GM18505 (cell line): ENCODE measurements around the gene LRRC4C.

Experiments used
- ATAC-seq: cut with Tn5 transposase; IDR thresholded peaks from one replicate; pipeline ENCODE4 v1.9.1; 2021; ENCODE audit not compliant: unreplicated experiment
- POLR2A ChIP-seq: IDR thresholded peaks from 4 replicates; pipeline ENCODE4 v1.6.1; 2011; ENCODE audit warnings: borderline replicate concordance; ENCODE audit not compliant: insufficient read depth, insufficient read length; ENCODE audit errors: extremely low read depth

Gene LRRC4C

DNA sequence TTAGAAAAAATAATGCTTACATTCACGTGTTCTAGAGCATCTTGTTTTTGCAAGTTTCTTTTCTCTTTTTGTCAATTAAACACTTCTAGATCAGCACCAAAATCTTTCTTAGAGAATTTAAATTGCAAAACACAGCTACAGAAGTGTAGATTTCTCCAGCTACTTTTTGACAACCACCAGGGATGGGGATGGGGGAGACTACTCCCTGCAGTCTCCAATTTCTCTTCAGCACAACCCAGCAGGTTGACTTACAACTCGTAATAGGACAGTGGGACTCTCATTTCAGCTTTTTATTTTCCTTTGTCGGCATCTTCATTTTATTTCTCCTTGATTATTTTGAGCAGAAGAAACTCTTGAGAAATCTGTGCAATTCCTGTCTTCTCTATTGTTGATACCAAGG, 441.2 kb downstream of the LRRC4C start:
- TF ChIP-seq POLR2A = no peak
- ATAC-seq = no peak

DNA sequence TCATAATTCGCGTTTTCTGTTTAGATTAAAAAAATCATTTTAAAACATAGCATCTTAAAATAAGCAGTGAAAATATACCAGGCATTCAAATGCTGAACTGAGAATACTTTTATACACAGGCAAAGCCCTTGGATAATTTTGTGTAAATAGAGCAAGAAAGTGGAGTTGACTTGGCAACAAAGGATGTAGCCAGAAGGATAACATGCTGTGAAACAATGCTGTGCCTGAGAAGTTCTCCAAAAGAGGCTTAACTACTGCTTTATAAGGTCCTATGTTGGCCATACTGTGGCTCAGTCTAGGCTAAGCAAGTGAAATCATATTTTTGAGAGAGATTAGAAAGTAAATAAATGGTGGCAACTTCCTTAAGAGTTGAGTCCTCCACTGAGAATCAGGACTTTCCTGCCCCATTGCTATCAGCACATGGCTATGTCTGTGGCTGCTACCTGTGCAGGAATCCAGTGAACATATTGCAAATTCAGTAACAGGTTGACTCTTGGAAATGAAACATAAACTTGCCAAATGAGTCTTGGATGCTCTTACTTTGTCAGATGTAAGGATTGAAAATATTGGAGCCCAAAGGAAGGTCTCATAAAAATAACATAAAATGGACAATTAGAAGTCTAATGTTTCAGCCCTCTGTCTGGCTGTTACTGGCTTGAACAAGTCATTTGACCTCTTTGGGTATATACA, 448.9 kb downstream of the LRRC4C start:
- ATAC-seq = no peak
- TF ChIP-seq POLR2A = no peak

DNA sequence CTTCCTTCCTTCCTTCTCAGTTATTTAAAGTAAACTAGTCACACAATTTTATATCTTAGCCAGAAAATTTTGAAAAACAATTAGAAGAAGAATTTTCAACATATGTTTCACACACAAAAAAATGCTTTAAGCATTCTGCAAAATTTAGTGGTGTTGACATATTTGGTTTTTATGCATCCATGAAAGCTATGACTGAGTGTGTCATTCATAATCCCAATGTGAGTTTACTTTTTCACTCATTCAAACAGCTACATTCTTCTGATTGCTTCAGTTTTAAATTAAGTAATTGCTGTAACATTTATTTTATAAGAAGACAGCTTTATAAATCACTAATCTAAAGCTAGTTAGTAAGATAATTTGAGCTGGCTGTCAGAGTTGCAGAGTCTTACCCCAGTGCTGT, 453.5 kb downstream of the LRRC4C start:
- no peak for ATAC-seq
- TF ChIP-seq POLR2A = no peak

DNA sequence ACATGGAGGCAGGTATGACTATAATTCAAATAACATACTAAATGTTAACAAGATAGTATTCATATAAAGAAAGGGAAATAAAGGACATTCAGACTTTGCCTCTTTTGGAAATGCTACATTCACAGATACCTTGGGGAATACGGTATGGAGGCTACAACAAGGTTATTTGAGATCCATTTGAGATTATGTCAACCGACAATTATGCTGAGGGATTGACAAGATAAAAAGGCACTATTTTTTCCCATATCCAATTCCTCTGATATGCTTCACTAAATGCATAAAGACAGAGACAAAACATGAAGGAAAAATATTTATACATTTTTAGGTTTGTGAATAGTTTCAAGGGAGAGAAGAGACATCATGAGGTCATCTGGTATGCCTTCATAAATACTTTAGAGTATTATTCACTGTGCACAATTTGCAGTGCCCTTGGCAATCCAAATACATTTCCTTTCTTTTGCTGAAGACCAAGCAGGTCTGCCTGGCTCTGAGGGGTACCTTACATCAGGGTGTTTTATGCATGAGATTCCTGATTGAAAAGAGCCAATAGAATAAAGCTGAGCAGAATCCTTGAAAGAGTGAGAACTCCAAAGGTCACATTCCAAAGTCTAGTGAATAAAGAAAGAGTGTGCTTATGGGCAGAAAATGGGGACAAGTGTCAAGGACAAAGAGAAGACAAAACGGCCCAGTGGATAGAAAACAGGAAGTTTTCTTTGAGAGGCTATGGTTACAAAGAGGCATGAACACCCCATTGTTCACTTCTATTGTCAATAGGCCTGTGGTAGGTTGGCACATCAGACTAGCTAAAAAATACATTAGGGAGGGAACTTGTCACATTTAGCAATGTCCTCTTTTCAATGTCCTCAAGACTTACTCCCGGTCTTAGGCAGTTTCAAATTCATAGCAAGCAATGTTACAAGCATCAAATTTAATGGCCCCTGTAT, 455.8 kb downstream of the LRRC4C start:
- no peak for TF ChIP-seq POLR2A
- ATAC-seq = no peak

DNA sequence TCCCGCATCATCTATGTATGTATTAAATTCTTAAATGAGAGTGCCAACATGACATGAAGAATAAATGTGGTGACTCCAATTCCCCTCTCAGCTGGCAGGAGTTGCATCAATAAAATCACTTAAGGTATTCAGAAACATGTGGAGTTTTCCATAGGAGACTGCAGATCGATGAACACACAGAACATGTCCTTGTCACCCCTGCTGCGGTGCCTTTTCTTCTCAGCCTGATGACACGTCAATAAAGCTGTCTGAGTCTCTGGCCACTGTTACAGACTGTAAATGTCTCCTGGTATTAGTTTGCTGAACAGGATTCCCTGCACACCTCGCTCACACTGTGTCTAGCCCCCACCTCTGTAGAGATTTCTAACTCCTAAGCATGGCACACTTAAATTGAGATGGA, 460.5 kb downstream of the LRRC4C start:
- no peak for TF ChIP-seq POLR2A
- no peak for ATAC-seq

DNA sequence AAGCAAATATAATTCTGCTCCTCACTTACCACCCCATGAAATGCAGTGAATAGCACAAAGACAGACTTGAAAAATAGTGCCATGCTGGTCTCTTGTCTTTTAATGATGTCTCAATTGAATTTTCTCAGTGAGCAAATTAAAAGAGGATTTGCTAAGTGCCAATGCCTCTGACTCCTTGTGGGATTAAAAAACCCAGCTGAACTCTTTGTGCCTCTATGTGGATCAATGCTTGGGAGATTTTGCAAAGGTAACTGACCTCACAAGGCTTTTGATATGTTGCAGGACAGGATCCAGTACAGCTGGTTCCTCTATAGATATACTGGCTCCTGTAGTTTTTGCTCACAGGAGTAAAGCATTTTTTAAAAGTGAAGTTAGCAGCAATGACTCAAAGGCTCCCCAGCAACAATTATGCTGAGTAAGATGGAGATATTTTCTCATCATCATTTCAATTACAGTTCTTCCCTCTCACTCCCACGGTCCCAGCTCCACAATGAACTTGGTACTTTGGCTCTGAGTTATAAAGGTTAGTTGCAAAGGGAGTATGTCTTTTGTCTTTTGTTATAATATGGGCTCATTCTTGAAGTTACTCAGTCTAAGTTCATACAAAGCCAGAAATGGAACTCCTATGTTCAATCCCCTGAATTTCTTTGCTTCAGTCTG, 471.5 kb downstream of the LRRC4C start:
- no peak for TF ChIP-seq POLR2A
- ATAC-seq = no peak

DNA sequence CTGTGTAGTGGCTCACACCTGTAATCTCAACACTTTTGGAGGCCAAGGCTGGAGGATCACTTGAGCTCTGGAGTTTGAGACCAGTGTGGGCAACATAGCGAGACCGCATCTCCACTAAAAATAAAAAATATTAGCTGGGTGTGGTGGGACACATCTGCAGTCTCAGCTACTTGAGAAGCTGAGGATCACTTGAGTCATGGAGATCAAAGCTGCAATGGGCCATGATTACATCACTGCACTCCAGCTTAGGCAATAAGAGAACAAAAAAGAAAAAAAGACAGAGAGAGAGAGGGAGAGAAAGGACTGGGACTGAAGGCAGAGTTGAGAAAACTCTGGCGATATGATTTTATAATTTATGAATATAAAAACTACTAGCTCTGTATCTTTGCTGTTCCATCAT, 473.1 kb downstream of the LRRC4C start:
- no peak for TF ChIP-seq POLR2A

DNA sequence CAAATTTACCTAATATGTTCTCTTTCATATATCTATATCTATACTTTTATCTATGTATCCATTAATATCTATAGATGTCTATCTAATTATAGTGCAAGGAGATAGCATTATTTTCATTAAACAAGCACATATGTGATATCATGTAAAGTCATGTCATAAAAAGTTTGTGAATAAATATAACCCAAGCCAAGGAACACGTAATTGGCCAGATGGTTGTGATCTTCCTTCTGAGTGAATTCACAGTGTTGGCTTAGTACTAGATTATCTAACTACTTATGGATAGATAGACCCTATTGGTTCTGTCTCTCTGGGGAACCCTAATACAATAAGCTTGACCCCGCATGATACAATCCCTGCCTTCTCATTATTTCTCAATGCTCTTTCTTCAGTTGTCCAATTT, 484.4 kb downstream of the LRRC4C start:
- TF ChIP-seq POLR2A = no peak
- no peak for ATAC-seq

More for the DNA sequence above, 473.1 kb downstream of the LRRC4C start:
- no peak for ATAC-seq

DNA sequence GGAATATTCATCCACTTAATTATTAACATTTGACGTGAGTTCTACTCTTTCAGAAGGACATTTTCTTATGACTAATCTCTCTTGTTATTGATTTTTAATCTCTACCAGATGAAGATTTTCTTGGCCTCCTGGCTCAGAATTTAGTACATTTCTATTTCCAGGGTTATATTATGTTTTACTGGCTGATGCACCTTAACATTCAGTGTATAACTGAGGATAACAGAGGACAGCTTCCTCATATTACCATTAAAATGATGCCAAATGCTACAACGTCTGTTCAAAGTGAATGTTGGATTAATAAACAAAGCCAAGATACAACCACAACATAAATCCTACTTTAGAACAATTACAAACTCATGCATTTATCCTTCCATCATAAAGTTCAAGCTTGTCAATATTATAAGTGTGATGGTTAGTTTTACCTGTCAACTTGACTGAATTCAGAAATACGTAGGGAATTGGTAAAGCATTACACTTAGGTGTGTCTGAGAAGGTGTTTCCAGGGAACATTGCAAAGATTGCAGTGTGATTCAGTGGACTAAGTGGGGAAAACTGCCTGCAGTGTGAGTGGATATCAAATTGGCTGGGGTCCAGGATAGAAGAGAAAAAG, 485.2 kb downstream of the LRRC4C start:
- no peak for TF ChIP-seq POLR2A
- ATAC-seq = no peak

DNA sequence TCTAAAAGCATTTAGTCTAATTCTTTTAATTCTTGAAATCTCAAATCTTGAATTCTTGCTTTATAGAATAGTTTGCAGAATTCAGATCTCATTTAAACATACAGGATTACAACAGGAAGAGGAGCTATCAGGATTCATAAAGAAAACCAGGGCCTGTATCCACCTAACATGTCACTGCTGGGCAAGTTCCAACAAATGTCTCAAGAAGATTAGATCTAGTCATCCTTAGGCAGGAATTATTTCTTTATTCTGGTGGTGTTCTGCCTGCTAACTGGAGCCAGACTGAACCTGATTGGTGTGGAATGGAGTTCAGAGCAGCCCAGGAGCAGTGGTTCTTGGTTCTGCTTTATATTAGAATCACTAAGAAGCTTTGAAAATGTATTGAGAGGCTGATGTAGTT, 500.7 kb downstream of the LRRC4C start:
- no peak for ATAC-seq
- no peak for TF ChIP-seq POLR2A

DNA sequence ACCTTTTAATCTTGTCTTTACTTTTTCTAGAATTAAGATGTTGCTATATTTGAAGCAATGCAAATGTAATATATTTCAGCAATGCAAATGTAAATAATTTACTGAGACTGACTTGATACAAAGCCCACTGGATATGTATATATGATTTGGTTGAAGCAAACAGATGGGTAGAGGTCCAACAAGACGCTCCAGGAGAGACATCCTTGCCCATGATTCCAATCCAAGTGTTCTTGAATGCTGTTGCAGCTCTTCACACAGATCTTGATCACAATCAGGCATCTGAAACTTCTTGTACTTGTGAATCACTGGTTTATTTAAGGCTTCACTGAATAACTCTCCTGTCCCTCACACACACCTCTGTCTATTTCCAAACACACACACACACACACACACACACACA, 507.0 kb downstream of the LRRC4C start:
- ATAC-seq = no peak
- TF ChIP-seq POLR2A = no peak

DNA sequence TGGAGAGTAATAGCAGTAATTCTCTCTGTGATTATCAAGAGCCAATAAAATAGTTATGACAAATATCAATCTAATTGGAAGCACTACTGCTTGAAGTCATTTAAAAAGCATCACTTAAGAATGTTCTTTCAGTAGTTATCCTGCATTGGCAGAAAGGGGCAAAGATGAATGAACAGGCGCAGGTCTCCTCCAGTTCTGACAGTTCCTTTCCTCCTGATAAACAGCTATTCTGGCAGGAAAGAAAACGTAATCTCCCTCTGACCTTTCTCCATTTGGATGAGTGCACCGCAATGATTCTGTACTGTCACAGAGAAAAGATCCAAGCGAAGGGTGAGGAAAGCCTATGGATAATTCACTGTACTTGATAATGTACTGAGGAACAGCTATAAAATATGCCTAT, 521.5 kb downstream of the LRRC4C start:
- no peak for TF ChIP-seq POLR2A
- no peak for ATAC-seq

DNA sequence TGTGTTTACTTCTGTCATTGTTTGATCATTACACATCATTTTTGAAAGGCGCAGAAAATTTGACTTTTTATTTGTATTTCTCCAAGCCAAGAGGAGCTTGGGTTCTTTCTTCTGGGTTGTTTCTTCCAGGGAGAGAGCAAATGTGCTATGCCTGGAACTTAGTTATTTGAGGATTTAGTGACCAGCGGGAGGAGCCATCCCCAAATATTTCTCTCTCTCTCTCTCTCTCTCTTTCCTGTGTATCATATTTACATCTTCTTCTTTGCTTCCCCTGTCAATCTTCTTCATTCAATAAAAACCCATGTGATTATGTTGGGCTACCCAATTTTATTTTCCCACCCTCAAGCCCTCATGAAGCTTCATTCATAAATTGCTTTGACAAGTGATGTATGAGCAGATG, 534.5 kb downstream of the LRRC4C start:
- ATAC-seq = no peak
- TF ChIP-seq POLR2A = no peak
